ENCODE data around the gene EIF3K.
A peak's percentile ranks its signal among the peaks of the same experiment; 100 is the strongest.

The EIF3K gene

DNA sequence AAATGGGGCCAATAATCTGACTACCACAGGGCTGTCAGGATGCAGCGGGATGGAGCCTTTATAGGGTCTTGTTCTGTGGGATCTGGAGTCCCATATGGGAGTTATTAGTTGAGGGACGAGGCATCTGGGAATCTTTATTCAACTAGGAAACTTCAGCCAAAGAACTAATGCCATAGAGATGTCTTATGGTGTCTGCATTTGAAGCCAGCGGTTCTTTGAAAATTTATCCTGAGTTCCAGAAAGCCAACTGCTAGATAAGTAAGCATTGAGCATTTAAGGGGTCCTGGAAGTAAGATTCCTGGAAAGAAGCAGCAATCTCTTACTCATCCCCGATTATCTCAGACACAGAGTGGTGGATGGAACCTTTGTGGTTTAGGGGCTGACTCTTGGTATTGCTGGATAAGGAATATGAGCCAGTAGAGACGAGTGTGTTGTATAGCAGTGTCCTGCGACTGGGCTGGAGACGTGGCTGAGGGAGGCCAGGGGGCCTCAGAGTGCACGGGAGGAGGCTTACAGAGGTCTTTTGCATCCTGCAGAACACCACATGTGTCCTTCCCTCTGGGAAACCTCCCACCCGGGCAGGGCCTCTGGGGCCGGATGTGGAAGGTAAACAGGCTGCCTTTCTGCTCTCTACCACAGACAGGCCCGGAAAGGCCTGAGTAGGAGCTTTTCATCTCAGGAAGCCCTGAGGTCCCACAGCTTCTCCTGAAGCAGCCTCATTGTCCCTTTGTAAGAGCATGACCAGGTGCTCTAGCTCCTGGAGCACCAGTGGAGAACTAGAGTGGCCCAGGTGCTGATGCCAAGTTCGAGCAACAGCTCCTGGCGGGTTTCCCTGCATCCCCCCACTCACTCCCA, 57.3 kb downstream of the EIF3K start:
- H3K4me3 ChIP-seq (ENCODE audit: low read length), result no peak overlapping the region
- DNase-seq (ENCODE audit: low read depth), result no peak
- TF ChIP-seq, protein P1, sequence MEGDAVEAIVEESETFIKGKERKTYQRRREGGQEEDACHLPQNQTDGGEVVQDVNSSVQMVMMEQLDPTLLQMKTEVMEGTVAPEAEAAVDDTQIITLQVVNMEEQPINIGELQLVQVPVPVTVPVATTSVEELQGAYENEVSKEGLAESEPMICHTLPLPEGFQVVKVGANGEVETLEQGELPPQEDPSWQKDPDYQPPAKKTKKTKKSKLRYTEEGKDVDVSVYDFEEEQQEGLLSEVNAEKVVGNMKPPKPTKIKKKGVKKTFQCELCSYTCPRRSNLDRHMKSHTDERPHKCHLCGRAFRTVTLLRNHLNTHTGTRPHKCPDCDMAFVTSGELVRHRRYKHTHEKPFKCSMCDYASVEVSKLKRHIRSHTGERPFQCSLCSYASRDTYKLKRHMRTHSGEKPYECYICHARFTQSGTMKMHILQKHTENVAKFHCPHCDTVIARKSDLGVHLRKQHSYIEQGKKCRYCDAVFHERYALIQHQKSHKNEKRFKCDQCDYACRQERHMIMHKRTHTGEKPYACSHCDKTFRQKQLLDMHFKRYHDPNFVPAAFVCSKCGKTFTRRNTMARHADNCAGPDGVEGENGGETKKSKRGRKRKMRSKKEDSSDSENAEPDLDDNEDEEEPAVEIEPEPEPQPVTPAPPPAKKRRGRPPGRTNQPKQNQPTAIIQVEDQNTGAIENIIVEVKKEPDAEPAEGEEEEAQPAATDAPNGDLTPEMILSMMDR (IDR thresholded peaks at IDR 0.05; ENCODE audit: insufficient read depth, low read depth, low read length, missing control alignments), result no peak

DNA sequence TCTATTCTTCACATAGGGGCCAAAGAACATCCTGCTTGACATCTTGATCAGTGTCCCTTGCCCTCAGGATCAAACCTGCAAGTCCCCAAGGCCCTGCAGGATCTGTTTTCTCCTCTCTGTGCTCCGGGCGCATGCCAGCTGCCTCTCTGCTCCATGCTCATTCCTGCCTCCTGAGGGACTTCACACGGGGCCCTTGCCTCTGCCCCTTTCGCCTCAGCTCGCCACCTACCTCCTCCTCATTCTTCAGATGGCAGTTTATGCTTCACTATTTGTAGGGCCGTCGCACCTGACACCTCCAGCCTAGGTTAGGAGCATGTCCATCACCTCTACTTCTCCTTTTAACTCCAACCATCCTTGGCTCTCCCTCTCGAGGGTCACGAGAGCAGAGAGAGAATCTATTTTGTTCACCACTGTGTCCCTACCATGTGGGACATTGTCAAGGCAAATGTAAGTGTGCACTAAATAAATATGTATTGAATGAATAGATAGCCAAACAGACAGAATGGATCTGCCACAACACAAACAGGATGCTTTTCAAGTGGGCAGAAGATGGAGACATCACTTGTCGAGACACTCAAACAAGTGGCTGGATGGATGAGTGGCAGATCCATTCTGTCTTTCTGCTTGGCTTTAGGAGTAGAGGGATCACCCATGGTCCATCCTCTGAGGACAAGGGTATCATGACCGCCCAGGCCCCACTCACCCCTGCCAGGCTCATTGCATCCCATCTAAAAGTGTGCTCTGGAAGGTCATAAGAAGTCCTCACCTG, 58.1 kb downstream of the EIF3K start:
- no peak for DNase-seq (ENCODE audit: low read depth)
- TF ChIP-seq, protein P1 (IDR thresholded peaks at IDR 0.05; ENCODE audit: insufficient read depth, low read depth, low read length, missing control alignments), result no peak
- H3K4me3 ChIP-seq (ENCODE audit: low read length), result no peak overlapping the region

DNA sequence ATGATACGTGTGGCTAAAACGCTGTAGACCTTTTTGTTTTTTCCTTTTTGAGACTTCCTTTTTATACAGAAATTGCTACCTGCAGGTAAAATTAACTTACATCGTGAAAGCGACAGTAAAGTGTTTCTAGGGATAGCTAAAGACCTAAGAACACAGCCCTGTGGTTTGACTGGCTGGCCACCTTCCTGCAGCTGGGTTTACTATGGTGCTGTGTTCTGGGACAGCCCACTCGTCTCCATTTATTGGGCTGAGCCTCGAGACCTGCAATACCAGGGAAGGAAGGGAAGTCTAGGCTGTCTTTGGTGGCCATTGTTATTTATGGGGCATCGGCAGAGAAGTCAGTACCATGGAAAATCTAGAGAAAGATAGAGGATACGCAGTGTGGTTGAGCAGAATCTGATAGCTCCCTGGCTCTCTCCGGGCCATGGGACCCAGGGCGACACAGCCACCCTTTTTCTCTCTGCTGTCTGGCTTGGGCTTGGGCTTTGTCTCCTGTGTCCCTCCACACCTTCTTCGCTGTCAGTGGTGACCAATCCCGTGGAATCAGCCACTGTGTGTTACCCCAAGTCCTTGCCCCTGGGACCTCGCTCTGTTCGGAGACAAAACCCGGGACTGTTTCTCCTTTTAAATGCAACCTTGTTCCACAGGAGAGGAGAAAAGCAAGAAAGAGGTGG, 59.4 kb downstream of the EIF3K start:
- no peak for DNase-seq (ENCODE audit: low read depth)
- TF ChIP-seq, protein P1 (IDR thresholded peaks at IDR 0.05; ENCODE audit: insufficient read depth, low read depth, low read length, missing control alignments), result no peak
- H3K4me3 ChIP-seq (ENCODE audit: low read length), result no peak overlapping the region

DNA sequence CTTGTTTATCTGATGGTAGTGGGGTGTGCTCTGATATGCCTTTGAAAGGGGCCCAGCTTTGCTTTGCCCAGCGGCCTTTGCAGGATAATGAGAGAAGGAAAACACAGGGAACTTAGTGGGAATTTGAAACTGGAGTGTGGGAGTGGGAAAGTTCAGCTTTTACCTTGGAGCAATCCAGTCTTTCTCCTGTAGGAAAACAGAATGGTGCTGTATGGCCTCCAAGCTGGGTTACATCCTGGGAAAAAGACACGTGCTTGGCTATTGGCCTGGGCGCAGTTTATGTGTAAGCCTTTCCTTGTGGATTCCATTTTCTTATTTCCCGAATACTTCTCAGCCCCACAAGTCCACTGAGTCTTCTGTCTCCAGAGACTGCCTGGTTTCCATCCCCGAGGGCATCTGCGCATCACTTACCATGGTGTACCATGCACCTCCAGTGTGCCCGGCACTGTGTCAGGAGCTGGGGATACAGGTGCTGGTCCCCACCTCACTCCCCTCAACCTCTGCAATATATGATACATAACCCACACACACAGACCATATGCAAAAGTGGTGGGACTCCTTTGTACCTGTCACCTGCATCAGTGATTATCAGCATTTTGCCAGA, 60.0 kb downstream of the EIF3K start:
- no peak for DNase-seq (ENCODE audit: low read depth)
- no peak overlapping the region for H3K4me3 ChIP-seq (ENCODE audit: low read length)
- TF ChIP-seq, protein P1 (IDR thresholded peaks at IDR 0.05; ENCODE audit: insufficient read depth, low read depth, low read length, missing control alignments), result no peak

DNA sequence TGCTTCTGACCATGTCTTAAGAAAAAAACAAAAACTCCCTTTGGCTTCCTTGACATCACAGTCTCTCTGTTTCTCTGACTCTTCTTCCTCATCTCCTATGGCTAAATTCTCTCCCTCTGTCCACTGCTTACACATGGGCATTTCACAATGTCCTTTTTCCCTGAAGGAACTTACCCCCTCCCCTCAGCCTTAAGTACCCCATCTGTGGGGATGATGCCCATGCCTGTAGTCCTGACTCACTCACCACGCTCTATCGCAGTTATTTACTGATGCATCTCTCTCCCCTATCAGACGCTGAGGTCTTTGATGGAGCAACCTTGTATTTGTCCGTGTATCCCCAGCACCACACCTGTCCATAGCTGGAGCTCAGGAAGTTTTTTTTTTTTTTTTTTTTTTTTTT, 60.9 kb downstream of the EIF3K start:
- H3K4me3 ChIP-seq (ENCODE audit: low read length), result no peak overlapping the region
- TF ChIP-seq, protein P1 (IDR thresholded peaks at IDR 0.05; ENCODE audit: insufficient read depth, low read depth, low read length, missing control alignments), result no peak
- DNase-seq (ENCODE audit: low read depth), result peak; percentile 75

DNA sequence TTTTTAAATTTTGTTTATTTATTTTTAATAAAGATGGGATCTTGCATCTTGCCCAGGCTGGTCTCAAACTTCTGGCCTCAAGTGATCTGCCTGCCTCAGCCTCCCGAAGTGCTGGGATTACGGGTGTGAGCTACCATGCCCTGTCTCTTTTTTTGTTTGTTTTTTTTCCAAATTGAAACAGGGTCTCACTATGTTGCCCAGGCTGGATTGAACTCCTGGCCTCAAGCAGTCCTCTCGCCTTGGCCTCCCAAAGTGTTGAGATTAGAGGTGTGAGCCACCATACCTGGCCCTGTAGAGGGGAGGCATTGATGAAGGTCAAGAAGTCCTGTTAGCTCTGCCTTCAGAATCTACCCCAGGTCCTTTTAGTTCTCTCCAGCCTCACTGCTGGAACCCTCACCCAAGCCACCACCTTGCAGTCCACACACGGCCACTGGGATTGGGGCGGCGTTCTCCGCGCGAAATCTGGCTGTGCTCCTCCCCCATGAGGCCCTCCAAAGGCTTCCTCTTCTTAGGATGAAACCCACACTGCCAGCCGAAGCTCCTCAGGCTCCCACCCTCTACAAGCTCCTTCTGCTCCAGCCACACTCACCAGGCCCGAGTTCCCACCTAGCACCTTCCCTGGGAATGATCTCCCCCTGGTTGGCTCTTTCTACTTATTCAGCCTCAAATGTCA, 63.3 kb downstream of the EIF3K start:
- no peak for DNase-seq (ENCODE audit: low read depth)
- H3K4me3 ChIP-seq (ENCODE audit: low read length), result no peak overlapping the region
- TF ChIP-seq, protein P1 (IDR thresholded peaks at IDR 0.05; ENCODE audit: insufficient read depth, low read depth, low read length, missing control alignments), result no peak
